DOHH2 (cell line): ENCODE measurements around the gene EPHB2.

ENCODE experiments used
- CTCF ChIP-seq: fragments of 200-600 bp; sonication (generic); IDR thresholded peaks from one replicate; pipeline ENCODE4 v1.5.1; 2014; ENCODE audit warnings: antibody characterized with exemption, mild to moderate bottlenecking, low read depth, low read length; ENCODE audit not compliant: poor library complexity, severe bottlenecking
- EZH2phosphoT487 ChIP-seq: fragments of 200-600 bp; sonication (generic); IDR thresholded peaks from 2 replicates; pipeline ENCODE4 v1.6.1; 2017; ENCODE audit warnings: borderline replicate concordance, mild to moderate bottlenecking, antibody characterized with exemption, low read length, moderate library complexity, mixed read lengths

- TF ChIP-seq CTCF (no peak), EZH2phosphoT487 (no peak)
Measured at GRCh38 chr1:22689505-22689904, 21.1 kb upstream of the EPHB2 start.
